Measurements from ENCODE around the gene ADAMTS1.

ADAMTS1 gene

DNA sequence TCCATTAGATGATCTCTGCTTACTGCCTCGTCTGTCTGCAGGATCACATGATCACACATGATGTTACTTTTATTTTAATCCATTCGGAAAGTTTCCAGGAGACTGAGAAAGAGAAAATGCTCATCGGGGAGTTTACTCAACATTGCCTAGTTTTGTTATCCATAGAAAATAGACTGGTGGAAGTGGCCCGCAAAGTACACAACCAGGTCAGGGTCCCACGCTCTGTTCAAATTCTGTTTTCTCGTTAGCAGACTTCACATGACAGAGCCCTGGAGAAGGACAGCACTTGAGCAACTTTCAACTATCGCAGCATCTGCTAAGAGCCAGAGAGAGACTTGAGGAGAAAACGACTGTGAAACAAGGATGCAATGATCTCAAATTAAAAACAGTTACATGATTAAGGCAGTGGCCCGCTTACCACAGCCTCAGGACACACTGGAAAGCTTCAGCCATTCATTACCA, 44.2 kb downstream of the ADAMTS1 start:
- Histone ChIP-seq H3K4me2 (ENCODE audit: low read depth, low read length, poor library complexity, severe bottlenecking) (no peak overlapping the region), H3K79me2 (ENCODE audit: insufficient read depth, low read length) (no peaks in the 10 kb centered on the region), H3K27ac (ENCODE audit: low read depth, low read length) (no peak overlapping the region), H3K9ac (ENCODE audit: low read length) (no peak overlapping the region), H3F3A (ENCODE audit: insufficient read depth) (no peaks in the 10 kb centered on the region), H2AFZ (ENCODE audit: low read depth, low read length, severe bottlenecking) (no peak overlapping the region), H3K27me3 (ENCODE audit: low read length) (no peaks in the 10 kb centered on the region), H3K36me3 (ENCODE audit: low read length) (no peaks in the 10 kb centered on the region), H4K20me1 (ENCODE audit: low read depth, low read length) (no peaks in the 10 kb centered on the region), H3K9me2 (replicated peaks; ENCODE audit: insufficient read depth, low read length) (no peaks in the 10 kb centered on the region), H3K9me3 (ENCODE audit: insufficient read depth, low read length) (no peaks in the 10 kb centered on the region), H3K4me3 (ENCODE audit: insufficient read depth, low read length, poor library complexity, severe bottlenecking) (no peak overlapping the region)
- TF ChIP-seq, protein P1, sequence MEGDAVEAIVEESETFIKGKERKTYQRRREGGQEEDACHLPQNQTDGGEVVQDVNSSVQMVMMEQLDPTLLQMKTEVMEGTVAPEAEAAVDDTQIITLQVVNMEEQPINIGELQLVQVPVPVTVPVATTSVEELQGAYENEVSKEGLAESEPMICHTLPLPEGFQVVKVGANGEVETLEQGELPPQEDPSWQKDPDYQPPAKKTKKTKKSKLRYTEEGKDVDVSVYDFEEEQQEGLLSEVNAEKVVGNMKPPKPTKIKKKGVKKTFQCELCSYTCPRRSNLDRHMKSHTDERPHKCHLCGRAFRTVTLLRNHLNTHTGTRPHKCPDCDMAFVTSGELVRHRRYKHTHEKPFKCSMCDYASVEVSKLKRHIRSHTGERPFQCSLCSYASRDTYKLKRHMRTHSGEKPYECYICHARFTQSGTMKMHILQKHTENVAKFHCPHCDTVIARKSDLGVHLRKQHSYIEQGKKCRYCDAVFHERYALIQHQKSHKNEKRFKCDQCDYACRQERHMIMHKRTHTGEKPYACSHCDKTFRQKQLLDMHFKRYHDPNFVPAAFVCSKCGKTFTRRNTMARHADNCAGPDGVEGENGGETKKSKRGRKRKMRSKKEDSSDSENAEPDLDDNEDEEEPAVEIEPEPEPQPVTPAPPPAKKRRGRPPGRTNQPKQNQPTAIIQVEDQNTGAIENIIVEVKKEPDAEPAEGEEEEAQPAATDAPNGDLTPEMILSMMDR (IDR thresholded peaks at IDR 0.05; ENCODE audit: insufficient read depth, low read length, poor library complexity, severe bottlenecking): no peak
- TF ChIP-seq EZH2phosphoT487 (conservative IDR thresholded peaks at IDR 0.05; ENCODE audit: low read length): no peak

- H3K79me2 ChIP-seq (ENCODE audit: insufficient read depth, low read length): no peaks in the 10 kb centered on the region
- H3F3A ChIP-seq (ENCODE audit: insufficient read depth): no peaks in the 10 kb centered on the region
- H3K4me2 ChIP-seq (ENCODE audit: low read depth, low read length, poor library complexity, severe bottlenecking): no peak overlapping the region
- no peak for TF ChIP-seq EZH2phosphoT487 (conservative IDR thresholded peaks at IDR 0.05; ENCODE audit: low read length)
- TF ChIP-seq, protein P1 (IDR thresholded peaks at IDR 0.05; ENCODE audit: insufficient read depth, low read length, poor library complexity, severe bottlenecking): no peak
- H3K27me3 ChIP-seq (ENCODE audit: low read length): no peaks in the 10 kb centered on the region
- no peak overlapping the region for H3K9ac ChIP-seq (ENCODE audit: low read length)
- H3K27ac ChIP-seq (ENCODE audit: low read depth, low read length): no peak overlapping the region
- H4K20me1 ChIP-seq (ENCODE audit: low read depth, low read length): no peaks in the 10 kb centered on the region
- H3K4me3 ChIP-seq (ENCODE audit: insufficient read depth, low read length, poor library complexity, severe bottlenecking): no peak overlapping the region
- no peaks in the 10 kb centered on the region for H3K36me3 ChIP-seq (ENCODE audit: low read length)
- no peak overlapping the region for H2AFZ ChIP-seq (ENCODE audit: low read depth, low read length, severe bottlenecking)
- H3K9me3 ChIP-seq (ENCODE audit: insufficient read depth, low read length): no peaks in the 10 kb centered on the region
- no peaks in the 10 kb centered on the region for H3K9me2 ChIP-seq (replicated peaks; ENCODE audit: insufficient read depth, low read length)
Measured at GRCh38 chr21:26800455-26800854, 44.8 kb downstream of the ADAMTS1 start.

GRCh38 chr21:26800001-26800400, 45.2 kb downstream of the ADAMTS1 start:
- no peaks in the 10 kb centered on the region for H3K79me2 ChIP-seq (ENCODE audit: insufficient read depth, low read length)
- no peak for TF ChIP-seq EZH2phosphoT487 (conservative IDR thresholded peaks at IDR 0.05; ENCODE audit: low read length)
- TF ChIP-seq, protein P1 (IDR thresholded peaks at IDR 0.05; ENCODE audit: insufficient read depth, low read length, poor library complexity, severe bottlenecking): no peak
- H2AFZ ChIP-seq (ENCODE audit: low read depth, low read length, severe bottlenecking): no peak overlapping the region
- H3K36me3 ChIP-seq (ENCODE audit: low read length): no peaks in the 10 kb centered on the region
- H4K20me1 ChIP-seq (ENCODE audit: low read depth, low read length): no peaks in the 10 kb centered on the region
- no peaks in the 10 kb centered on the region for H3K27me3 ChIP-seq (ENCODE audit: low read length)
- H3K9me2 ChIP-seq (replicated peaks; ENCODE audit: insufficient read depth, low read length): no peaks in the 10 kb centered on the region
- H3K4me3 ChIP-seq (ENCODE audit: insufficient read depth, low read length, poor library complexity, severe bottlenecking): no peak overlapping the region
- H3K9ac ChIP-seq (ENCODE audit: low read length): no peak overlapping the region
- no peak overlapping the region for H3K4me2 ChIP-seq (ENCODE audit: low read depth, low read length, poor library complexity, severe bottlenecking)
- no peak overlapping the region for H3K27ac ChIP-seq (ENCODE audit: low read depth, low read length)
- no peaks in the 10 kb centered on the region for H3F3A ChIP-seq (ENCODE audit: insufficient read depth)
- H3K9me3 ChIP-seq (ENCODE audit: insufficient read depth, low read length): no peaks in the 10 kb centered on the region

All from SU-DHL-6 (cell line).